HG03521 (cell line): ENCODE data around the gene DCUN1D1.

Experiments used
- ATAC-seq: cut with Tn5 transposase; IDR thresholded peaks from one replicate; pipeline ENCODE4 v1.9.1; 2021; ENCODE audit warnings: mild to moderate bottlenecking, moderate library complexity; ENCODE audit not compliant: unreplicated experiment

The DCUN1D1 gene

DNA sequence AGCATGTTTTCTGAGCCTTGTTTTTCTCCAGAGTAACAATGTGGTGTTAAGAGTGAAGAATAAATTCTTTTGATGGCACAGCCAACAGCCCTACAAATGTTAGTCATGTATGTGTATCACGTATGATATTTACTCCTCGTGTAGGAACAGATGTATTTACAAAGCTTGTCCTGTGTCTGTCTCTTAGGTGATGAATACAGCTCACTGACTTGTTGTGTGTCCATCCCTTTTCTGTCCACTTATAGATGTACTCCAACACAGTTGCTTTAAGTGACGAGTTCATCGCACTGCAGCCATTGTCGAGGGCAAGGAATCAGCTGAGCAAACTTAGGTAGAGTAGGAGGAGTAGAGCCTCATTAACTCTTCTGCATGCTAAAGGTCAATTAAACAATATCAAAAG is 78.1 kb downstream of the DCUN1D1 start:
- no peak for ATAC-seq

DNA sequence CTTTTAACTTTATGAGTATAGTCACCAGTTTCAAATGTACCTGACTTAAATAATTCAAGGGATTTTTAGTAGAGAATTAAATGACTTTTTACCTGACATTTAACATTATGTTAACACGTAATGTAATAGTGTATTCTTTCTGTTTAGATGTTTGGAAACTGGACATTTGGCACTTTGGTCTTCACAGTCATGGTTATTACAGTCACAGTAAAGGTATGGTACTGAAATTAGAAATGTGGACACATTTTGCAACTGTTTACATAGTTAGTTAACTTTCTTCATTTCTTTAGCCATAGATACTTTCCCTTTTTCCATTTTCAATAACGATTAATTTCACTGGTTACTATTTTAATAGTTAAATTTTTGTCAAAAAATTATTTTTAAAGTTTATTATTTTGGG is 83.8 kb downstream of the DCUN1D1 start:
- no peak for ATAC-seq

DNA sequence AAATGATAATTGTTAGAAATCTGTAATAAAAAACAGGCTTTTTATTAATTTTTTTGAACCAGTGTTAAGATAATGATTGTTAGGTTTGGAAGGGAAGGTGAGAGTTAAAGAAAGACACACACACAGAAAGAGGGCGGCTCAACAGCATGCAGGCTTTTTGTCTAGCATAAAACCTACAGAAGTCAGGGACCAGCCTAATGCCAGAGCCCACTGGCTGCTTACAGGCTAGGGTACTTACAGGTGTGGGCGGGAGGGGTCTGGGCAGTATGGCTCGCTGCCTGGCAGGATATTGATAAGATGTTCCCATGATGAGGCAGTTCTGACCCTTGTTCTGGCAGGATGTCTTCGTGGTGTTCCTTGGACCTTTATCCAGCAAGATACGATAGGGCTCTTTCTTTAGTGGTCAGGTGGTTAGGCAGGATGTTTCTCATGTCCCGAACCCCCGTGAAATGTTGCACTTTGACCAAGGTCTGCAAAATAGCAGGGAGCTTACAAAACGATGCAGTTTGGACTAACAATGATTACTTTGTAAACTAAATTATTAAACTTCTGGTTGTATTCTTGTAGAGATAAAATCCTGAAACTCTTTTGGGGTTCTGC is 84.7 kb downstream of the DCUN1D1 start:
- no peak for ATAC-seq

DNA sequence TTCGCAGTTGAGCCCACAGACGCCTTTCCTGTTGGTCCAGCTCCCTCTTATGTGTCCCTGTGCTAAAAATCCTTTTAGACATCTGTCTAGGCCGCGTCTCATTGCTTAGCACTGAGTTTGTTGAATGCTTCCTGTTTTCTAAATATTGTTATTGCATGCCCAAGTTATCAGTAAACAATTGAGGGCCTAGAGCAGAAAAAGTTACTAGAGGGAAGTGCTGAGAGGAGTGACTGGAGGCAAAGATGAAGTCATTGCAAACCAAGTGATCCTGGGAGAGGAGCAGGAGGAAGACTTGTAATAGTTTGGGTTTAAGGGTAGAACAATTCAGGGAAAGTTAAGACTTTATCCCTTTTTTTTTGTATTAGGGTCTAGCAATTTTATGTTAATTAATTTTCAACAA is 88.1 kb downstream of the DCUN1D1 start:
- no peak for ATAC-seq

GRCh38 chr3:182891364-182891763 is 89.0 kb downstream of the DCUN1D1 start:
- no peak for ATAC-seq

DNA sequence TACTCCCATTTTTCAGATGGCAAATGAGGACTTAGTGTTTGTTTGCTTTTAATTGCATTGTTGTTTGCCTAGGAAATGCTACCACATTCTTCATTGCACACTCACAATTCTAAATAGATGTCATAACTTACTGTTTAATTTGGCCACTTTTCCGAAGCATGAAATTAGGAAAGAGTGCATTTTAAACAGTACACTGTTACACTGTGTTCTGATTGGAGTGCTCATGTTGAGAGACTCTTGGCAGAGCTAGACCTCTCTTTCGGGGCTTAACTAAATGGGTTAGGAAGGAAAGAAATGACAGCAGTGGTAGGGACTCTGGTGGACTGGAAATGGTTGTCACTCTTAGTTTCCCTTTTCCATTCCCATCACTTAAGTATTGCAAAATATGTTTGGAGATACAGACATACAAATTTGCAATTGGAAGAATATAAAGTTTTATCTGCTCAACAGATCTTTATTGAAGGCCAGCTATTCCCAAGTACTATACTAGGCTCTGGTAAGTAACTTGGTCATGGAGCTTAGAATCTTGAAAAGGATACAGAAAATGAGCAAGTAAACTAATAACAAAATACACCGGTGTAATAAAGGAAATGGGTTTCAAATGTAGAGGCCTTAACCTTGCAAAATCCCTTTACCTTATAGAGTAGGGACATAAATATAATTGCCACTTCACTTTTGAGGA is 90.2 kb downstream of the DCUN1D1 start:
- no peak for ATAC-seq
